GM23338 (cell line): Measurements from ENCODE around the gene ZBTB20. TPM values are rescaled to one million over a fixed set of nuclear protein-coding genes. Genes with fewer than 3 reads are reported as not detected.

Source experiments
- ATAC-seq: fragments of 200-7000 bp; cut with Tn5 transposase; 3 replicates; pipeline ENCODE4 v1.9.1; 2020
- DNase-seq: peaks from one replicate; pipeline ENCODE4 v3.0.0-alpha.2; 2015; ENCODE audit warnings: low spot score
- H2AFZ ChIP-seq: fragments of 200-600 bp; sonication (generic); 2 replicates; pipeline ENCODE4 v1.8.0; 2016; ENCODE audit warnings: antibody characterized with exemption, mild to moderate bottlenecking, moderate library complexity
- H3F3A ChIP-seq: fragments of 200-600 bp; sonication (generic); replicated peaks from 2 replicates; pipeline ENCODE4 v1.8.0; 2017; ENCODE audit warnings: antibody characterized with exemption, mixed run types, low read depth
- H3K27ac ChIP-seq: fragments of 200-600 bp; sonication (generic); 2 replicates; pipeline ENCODE4 v1.6.1; 2016; ENCODE audit warnings: low read depth
- H3K27me3 ChIP-seq: fragments of 200-600 bp; sonication (generic); 2 replicates; pipeline ENCODE4 v1.8.0; 2016; ENCODE audit warnings: mild to moderate bottlenecking, mixed run types, moderate library complexity; ENCODE audit not compliant: insufficient read depth
- H3K36me3 ChIP-seq: fragments of 200-600 bp; sonication (generic); 2 replicates; pipeline ENCODE4 v1.8.0; 2016; ENCODE audit warnings: mild to moderate bottlenecking; ENCODE audit not compliant: insufficient read depth
- H3K4me1 ChIP-seq: fragments of 200-600 bp; sonication (generic); 2 replicates; pipeline ENCODE4 v1.8.0; 2016; ENCODE audit warnings: mild to moderate bottlenecking, moderate library complexity; ENCODE audit not compliant: insufficient read depth
- H3K4me2 ChIP-seq: fragments of 200-600 bp; sonication (generic); 2 replicates; pipeline ENCODE4 v1.7.1; 2017; ENCODE audit warnings: mixed run types
- H3K4me3 ChIP-seq: fragments of 200-600 bp; sonication (generic); 2 replicates; pipeline ENCODE4 v1.6.1; 2016; ENCODE audit warnings: mixed run types
- H3K79me2 ChIP-seq: fragments of 200-600 bp; sonication (generic); replicated peaks from 2 replicates; pipeline ENCODE4 v1.8.0; 2017; ENCODE audit warnings: mild to moderate bottlenecking; ENCODE audit not compliant: insufficient read depth
- H3K9me2 ChIP-seq: fragments of 200-600 bp; sonication (generic); 2 replicates; pipeline ENCODE4 v1.8.0; 2017; ENCODE audit not compliant: insufficient read depth
- H4K20me1 ChIP-seq: fragments of 200-600 bp; sonication (generic); replicated peaks from 2 replicates; pipeline ENCODE4 v1.8.0; 2017; ENCODE audit warnings: mild to moderate bottlenecking; ENCODE audit not compliant: insufficient read depth
- H3K27ac Mint-ChIP-seq: 2 replicates; pipeline ENCODE4 v1.8.0; 2020; ENCODE audit warnings: inconsistent platforms, mild to moderate bottlenecking, moderate library complexity, mixed read lengths
- H3K27me3 Mint-ChIP-seq: 3 replicates; pipeline ENCODE4 v1.8.0; 2022; ENCODE audit warnings: low read depth, mild to moderate bottlenecking, moderate library complexity, mixed read lengths, inconsistent platforms; ENCODE audit not compliant: insufficient read depth, poor library complexity
- H3K36me3 Mint-ChIP-seq: 3 replicates; pipeline ENCODE4 v1.8.0; 2021; ENCODE audit warnings: low read depth, mild to moderate bottlenecking, inconsistent platforms, moderate library complexity, mixed read lengths
- H3K4me1 Mint-ChIP-seq: 3 replicates; pipeline ENCODE4 v1.8.0; 2020; ENCODE audit warnings: mild to moderate bottlenecking, inconsistent platforms, mixed read lengths
- H3K4me3 Mint-ChIP-seq: 3 replicates; pipeline ENCODE4 v1.8.0; 2021; ENCODE audit warnings: moderate library complexity, mild to moderate bottlenecking, inconsistent platforms, mixed read lengths
- H3K9me3 Mint-ChIP-seq: 3 replicates; pipeline ENCODE4 v1.8.0; 2020; ENCODE audit warnings: moderate library complexity, mild to moderate bottlenecking, inconsistent platforms, mixed read lengths
- ETS1 ChIP-seq: IDR thresholded peaks from 2 replicates; pipeline ENCODE4 v1.6.1; 2016; ENCODE audit warnings: antibody characterized with exemption
- EZH2 ChIP-seq: fragments of 200-600 bp; sonication (generic); IDR thresholded peaks from one replicate; pipeline ENCODE4 v1.8.0; 2017; ENCODE audit warnings: antibody characterized with exemption, mild to moderate bottlenecking, low read depth; ENCODE audit not compliant: unreplicated experiment
- EZH2phosphoT487 ChIP-seq: fragments of 200-600 bp; sonication (generic); IDR thresholded peaks from one replicate; pipeline ENCODE4 v1.8.1; 2018; ENCODE audit warnings: antibody characterized with exemption; ENCODE audit not compliant: unreplicated experiment
- JUNB ChIP-seq: IDR thresholded peaks from one replicate; pipeline ENCODE4 v1.6.1; 2016; ENCODE audit warnings: antibody characterized with exemption; ENCODE audit not compliant: unreplicated experiment
- NANOG ChIP-seq: IDR thresholded peaks from 2 replicates; pipeline ENCODE4 v1.6.1; 2016; ENCODE audit warnings: antibody characterized with exemption, borderline replicate concordance
- STAT1 ChIP-seq: IDR thresholded peaks from one replicate; pipeline ENCODE4 v1.6.1; 2016; ENCODE audit warnings: antibody characterized with exemption; ENCODE audit not compliant: unreplicated experiment
- ZNF114 ChIP-seq: fragments of 250-450 bp; sonication (Bioruptor Pico); IDR thresholded peaks from 2 replicates; pipeline ENCODE4 v1.5.0; 2020; ENCODE audit warnings: mild to moderate bottlenecking, moderate library complexity
- ZNF331 ChIP-seq: fragments of 250-450 bp; sonication (Bioruptor Pico); IDR thresholded peaks from 2 replicates; pipeline ENCODE4 v1.5.0; 2020; ENCODE audit warnings: low read depth, mild to moderate bottlenecking, moderate library complexity
- ZNF462 ChIP-seq: fragments of 250-450 bp; sonication (Bioruptor Pico); IDR thresholded peaks from 2 replicates; pipeline ENCODE4 v1.5.0; 2020; ENCODE audit warnings: mild to moderate bottlenecking, moderate library complexity
- polyA plus RNA-seq: library from polyadenylated mRNA; unstranded; fragments of >200 nt; fragmentation: Nextera tagmentation; extraction: Ambion mirVana; gene quantifications from 2 replicates; pipeline ENCODE4 v1.2.1, GENCODE V29; 2016
- total RNA-seq: library from RNA; depleted of rRNA; stranded (reverse); fragments of >200 nt; shearing (Covaris generic); gene quantifications from 2 replicates; pipeline ENCODE4 v1.2.3, GENCODE V29; 2014
- TF ChIP-seq, protein P1 (sequence below), 2 experiments: fragments of 200-600 bp in 1 of 2; sonication (generic) in 1 of 2; conservative IDR thresholded peaks; 2 replicates each; pipeline versions ENCODE4 v1.5.1 to v1.6.1; 2016 to 2017; ENCODE audit warnings: antibody characterized with exemption in 2 of 2, low read depth in 2 of 2, mild to moderate bottlenecking in 2 of 2, moderate library complexity in 1 of 2

The ZBTB20 gene
- total and polyA plus RNA-seq, 2 experiments from 2014 or later = 2.0 to 3.3 TPM

- ATAC-seq (no peak), DNase-seq (no peak)
- no peak overlapping the region for H3K4me3 ChIP-seq
- no peaks in the 10 kb centered on the region for H4K20me1 ChIP-seq
- no peaks in the 10 kb centered on the region for H3K9me2 ChIP-seq
- TF ChIP-seq ZNF331 (no peak), JUNB (no peak), ETS1 (no peak), NANOG (no peak), ZNF462 (CRISPR knock-in tag) (no peak), EZH2 (no peak), STAT1 (no peak), ZNF114 (CRISPR knock-in tag) (no peak), EZH2phosphoT487 (no peak)
- TF ChIP-seq, protein P1, sequence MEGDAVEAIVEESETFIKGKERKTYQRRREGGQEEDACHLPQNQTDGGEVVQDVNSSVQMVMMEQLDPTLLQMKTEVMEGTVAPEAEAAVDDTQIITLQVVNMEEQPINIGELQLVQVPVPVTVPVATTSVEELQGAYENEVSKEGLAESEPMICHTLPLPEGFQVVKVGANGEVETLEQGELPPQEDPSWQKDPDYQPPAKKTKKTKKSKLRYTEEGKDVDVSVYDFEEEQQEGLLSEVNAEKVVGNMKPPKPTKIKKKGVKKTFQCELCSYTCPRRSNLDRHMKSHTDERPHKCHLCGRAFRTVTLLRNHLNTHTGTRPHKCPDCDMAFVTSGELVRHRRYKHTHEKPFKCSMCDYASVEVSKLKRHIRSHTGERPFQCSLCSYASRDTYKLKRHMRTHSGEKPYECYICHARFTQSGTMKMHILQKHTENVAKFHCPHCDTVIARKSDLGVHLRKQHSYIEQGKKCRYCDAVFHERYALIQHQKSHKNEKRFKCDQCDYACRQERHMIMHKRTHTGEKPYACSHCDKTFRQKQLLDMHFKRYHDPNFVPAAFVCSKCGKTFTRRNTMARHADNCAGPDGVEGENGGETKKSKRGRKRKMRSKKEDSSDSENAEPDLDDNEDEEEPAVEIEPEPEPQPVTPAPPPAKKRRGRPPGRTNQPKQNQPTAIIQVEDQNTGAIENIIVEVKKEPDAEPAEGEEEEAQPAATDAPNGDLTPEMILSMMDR (conservative IDR thresholded peaks at IDR 0.05; ENCODE audit: low read depth in 2 of 2) = no peak
- Mint-ChIP-seq H3K27me3 (no peaks in the 10 kb centered on the region), H3K36me3 (no peaks in the 10 kb centered on the region), H3K27ac (no peak overlapping the region), H3K4me3 (no peak overlapping the region), H3K9me3 (no peaks in the 10 kb centered on the region), H3K4me1 (peaks cover 7% of the 10 kb centered on the region; the same call in 1 of the 3 replicates)
- H3K36me3 ChIP-seq = no peaks in the 10 kb centered on the region
- no peaks in the 10 kb centered on the region for H3K79me2 ChIP-seq
- no peaks in the 10 kb centered on the region for H3K4me1 ChIP-seq
- H3K27me3 ChIP-seq = no peaks in the 10 kb centered on the region
- H3K4me2 ChIP-seq = no peak overlapping the region
- H3K27ac ChIP-seq = no peak overlapping the region
- no peaks in the 10 kb centered on the region for H3F3A ChIP-seq
- H2AFZ ChIP-seq = no peak overlapping the region
Observed at GRCh38 chr3:114760679-114761078, 386.4 kb downstream of the ZBTB20 start.
